Astrocyte of the spinal cord (primary cell): Measurements from ENCODE around the gene SLC1A1.

Experiments used
- DNase-seq: peaks from one replicate; pipeline ENCODE4 v3.0.0; 2011; ENCODE audit warnings: low read depth, low spot score
- H3K4me3 ChIP-seq: 2 replicates; pipeline ENCODE4 v1.5.1; 2011; ENCODE audit warnings: low read depth, mild to moderate bottlenecking, low read length, moderate library complexity
- in situ Hi-C: cut with HindIII; loops from 2 replicates; pipeline ENCODE4 v1.10.0; 2017; ENCODE audit warnings: low sequenced_read_pairs
- TF ChIP-seq, protein P1 (sequence below): IDR thresholded peaks from 2 replicates; pipeline ENCODE4 v1.5.1; 2012; ENCODE audit warnings: low read depth, mild to moderate bottlenecking, low read length, inconsistent platforms

Gene SLC1A1

DNA sequence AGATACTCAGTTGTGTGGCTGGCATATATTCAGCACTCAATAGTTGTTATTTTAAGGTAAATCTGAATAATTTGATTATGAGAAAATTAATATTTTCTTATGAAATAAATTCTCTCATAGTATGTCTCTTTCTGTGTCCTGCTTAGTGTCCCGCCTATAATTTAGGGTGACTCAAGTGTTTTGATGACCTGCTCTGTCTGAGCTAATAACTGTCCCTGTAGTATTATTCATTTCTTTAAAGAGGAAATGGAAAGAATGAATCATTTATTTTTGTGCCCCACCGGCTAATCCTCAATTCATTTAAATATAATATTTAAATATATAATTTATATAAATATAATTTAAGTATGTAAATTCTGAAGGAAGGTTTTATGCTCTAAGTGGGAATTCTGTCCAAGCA, 4.1 kb downstream of the SLC1A1 start:
- in situ Hi-C loops, result no loop called here
- TF ChIP-seq, protein P1, sequence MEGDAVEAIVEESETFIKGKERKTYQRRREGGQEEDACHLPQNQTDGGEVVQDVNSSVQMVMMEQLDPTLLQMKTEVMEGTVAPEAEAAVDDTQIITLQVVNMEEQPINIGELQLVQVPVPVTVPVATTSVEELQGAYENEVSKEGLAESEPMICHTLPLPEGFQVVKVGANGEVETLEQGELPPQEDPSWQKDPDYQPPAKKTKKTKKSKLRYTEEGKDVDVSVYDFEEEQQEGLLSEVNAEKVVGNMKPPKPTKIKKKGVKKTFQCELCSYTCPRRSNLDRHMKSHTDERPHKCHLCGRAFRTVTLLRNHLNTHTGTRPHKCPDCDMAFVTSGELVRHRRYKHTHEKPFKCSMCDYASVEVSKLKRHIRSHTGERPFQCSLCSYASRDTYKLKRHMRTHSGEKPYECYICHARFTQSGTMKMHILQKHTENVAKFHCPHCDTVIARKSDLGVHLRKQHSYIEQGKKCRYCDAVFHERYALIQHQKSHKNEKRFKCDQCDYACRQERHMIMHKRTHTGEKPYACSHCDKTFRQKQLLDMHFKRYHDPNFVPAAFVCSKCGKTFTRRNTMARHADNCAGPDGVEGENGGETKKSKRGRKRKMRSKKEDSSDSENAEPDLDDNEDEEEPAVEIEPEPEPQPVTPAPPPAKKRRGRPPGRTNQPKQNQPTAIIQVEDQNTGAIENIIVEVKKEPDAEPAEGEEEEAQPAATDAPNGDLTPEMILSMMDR, result no peak
- no peak for DNase-seq
- no peak overlapping the region for H3K4me3 ChIP-seq

DNA sequence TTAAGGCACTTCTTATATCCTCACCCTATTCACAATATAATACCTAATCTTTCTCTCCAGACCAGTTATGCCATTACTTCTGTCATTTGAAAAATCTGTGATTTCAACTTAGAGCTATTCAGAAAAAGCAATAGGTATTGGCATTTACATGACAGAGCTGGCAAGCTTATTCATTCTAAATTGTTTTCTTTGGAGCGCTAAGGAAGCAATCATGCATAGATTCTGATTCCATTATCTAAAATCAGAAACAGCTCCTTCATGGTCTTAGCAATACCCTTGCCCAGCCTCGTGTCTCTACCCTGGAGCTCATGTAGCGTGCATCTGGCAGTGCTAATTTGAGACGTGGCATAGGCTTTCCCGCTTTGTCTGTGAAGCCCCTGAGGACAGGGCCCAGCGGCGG, 4.5 kb downstream of the SLC1A1 start:
- TF ChIP-seq, protein P1, result no peak
- in situ Hi-C loops, result no loop called here
- no peak for DNase-seq
- H3K4me3 ChIP-seq, result no peak overlapping the region

DNA sequence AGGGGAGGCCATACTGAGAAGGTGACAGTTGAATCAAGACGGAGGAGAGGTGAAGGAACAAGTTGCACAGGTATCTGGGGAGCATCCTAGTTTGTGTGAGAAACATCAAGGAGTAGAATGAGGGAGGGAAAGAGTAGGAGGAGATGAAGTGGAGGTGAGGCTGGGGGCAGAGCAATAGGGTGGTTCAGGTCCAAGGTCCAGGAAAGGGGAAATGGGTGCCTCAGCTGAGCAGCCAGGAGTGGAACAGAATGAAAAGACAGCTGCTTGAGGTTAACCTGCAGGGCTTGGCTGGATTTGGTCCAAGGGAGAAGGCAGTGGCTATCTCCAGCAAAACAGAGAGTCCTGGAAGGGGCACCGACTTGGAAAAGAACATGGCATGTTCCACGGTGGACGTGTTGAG, 5.3 kb downstream of the SLC1A1 start:
- in situ Hi-C loops, result no loop called here
- TF ChIP-seq, protein P1, result no peak

DNA sequence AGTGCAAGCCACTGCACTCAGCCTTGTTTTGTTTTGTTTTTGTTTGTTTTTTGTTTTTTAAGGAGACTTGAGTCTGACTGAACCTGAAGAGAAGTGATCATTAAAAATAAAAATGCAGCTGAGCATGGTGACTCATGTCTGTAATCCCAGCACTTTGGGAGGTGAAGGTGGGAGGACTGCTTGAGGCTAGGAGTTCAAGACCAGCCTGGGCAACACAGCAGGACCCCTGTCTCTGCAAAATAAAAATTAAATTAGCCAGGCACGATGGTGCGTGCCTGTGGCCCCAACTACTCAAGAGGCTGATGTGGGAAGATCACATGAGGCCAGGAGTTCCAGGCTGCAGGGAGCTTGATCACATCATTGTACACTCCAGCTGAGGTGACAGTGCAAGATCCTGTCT, 6.2 kb downstream of the SLC1A1 start:
- H3K4me3 ChIP-seq, result no peak overlapping the region
- TF ChIP-seq, protein P1, result no peak
- in situ Hi-C loops, result no loop called here
- DNase-seq, result no peak

More for the DNA sequence above, 5.3 kb downstream of the SLC1A1 start:
- H3K4me3 ChIP-seq, result no peak overlapping the region
- DNase-seq, result no peak

DNA sequence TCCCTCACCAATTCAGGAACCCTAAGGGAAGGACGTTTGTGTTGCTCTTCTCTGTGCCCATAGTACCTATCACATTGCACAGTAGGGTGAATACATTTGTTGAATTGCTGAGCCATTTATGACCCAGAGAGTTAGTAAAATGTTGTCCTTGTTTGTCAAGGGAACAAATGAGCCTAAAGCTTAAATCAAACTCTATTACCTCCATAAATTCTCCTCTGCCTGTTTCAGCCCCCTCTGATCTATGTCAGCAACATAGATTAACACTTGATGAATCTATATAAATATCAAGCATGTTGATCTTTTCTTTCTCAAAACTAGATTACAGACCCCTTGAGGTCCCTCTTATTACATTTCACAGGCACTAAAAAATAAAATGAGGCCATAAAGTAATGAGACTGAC, 7.1 kb downstream of the SLC1A1 start:
- TF ChIP-seq, protein P1, result no peak
- in situ Hi-C loops, result no loop called here
- DNase-seq, result no peak
- H3K4me3 ChIP-seq, result no peak overlapping the region

DNA sequence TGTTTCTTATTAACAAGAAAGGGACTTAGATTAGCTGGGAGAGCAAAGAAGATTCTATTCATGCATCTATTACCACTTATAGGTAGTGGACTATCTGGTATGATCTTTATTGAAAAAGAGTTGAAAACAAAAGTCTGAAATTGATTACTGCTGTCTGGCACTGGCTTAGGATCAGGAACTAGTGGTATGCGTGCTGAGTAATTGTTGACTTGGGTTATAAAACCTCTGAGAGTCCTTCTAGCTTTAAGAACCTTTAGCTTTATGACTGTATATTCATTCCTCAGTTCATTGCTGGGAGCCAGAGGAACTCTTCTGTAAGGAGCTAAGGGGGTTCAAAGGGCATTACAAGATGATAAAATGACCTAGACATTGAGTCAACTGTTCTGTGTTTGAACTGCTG, 7.6 kb downstream of the SLC1A1 start:
- in situ Hi-C loops, result no loop called here

More for the DNA sequence above, 7.6 kb downstream of the SLC1A1 start:
- peak; percentile 64 for DNase-seq
- TF ChIP-seq, protein P1, result no peak
- H3K4me3 ChIP-seq, result no peak overlapping the region
